Measurements from ENCODE around the gene SLK.

GRCh38 chr10:103966671-103967447 lies at the start of gene SLK:
- TF ChIP-seq, protein P1, sequence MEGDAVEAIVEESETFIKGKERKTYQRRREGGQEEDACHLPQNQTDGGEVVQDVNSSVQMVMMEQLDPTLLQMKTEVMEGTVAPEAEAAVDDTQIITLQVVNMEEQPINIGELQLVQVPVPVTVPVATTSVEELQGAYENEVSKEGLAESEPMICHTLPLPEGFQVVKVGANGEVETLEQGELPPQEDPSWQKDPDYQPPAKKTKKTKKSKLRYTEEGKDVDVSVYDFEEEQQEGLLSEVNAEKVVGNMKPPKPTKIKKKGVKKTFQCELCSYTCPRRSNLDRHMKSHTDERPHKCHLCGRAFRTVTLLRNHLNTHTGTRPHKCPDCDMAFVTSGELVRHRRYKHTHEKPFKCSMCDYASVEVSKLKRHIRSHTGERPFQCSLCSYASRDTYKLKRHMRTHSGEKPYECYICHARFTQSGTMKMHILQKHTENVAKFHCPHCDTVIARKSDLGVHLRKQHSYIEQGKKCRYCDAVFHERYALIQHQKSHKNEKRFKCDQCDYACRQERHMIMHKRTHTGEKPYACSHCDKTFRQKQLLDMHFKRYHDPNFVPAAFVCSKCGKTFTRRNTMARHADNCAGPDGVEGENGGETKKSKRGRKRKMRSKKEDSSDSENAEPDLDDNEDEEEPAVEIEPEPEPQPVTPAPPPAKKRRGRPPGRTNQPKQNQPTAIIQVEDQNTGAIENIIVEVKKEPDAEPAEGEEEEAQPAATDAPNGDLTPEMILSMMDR (conservative IDR thresholded peaks at IDR 0.05; ENCODE audit: low read depth, low read length), result no peak
- no peak for TF ChIP-seq EZH2 (IDR thresholded peaks at IDR 0.05; ENCODE audit: borderline replicate concordance, low read depth, low read length, poor library complexity, severe bottlenecking)
